ENCODE data around the gene EZR.
"Not testable (repeated sequence)": the region's sequence is repeated elsewhere in the genome, so short reads cannot be mapped to it uniquely, and the experiment has no call there.

EZR gene

DNA sequence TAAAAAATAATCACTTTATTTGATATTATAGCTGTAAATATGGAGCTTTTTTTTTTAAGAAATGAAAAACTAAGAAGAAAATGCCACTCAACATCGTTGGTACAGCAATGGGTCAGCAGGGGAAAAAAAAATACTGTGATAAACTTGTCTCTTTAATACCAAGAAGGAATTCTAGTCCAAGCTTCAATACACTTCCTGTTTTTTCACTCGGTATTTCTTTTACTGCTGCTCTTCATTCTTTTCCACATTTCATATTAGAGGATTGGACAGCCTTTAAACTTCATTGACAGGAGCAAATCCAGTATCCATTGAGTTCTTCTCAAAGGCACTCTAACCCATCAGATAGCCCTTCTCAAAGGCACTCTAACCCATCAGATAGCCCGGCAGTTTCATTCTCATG is 22.2 kb upstream of the EZR start:
- DNase-seq (ENCODE audit: low spot score) = no peak

DNA sequence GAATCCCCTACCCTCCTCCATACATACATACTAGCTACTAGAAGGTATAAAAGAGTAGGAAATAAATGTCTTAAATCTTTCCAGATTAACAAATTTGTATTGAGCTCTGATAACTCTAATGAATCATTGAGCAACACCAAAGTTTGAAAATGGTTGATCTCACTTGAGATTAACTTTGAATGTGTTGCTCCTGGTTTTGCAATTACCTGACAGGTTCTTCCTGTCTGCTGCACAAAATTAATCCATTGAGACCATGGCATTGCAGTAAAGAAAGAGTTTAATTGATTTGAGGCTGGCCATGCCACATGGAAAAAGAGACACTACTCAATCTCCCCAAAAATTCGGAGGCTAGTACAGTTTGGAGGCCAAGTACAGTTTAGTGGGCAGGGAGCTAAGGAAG is 21.3 kb upstream of the EZR start:
- no peak for DNase-seq (ENCODE audit: low spot score)

DNA sequence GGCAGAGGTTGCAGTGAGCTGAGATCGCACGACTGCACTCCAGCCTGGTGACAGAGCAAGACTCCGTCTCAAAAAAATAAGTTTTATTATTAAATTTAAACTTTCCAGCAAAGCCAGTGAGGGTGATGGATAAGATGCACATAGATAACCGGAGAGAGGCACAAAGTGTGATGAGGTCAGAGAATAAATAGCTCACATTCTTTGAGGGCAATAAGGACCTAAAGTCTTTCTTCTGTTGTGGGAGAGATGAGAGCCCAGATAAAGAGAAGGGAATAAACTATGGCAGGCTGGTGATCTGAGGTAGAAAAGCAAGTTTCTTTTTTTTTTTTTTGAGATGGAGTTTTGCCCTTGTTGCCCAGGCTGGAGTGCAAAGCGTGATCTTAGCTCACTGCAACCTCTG is 20.6 kb upstream of the EZR start:
- no peak for DNase-seq (ENCODE audit: low spot score)

DNA sequence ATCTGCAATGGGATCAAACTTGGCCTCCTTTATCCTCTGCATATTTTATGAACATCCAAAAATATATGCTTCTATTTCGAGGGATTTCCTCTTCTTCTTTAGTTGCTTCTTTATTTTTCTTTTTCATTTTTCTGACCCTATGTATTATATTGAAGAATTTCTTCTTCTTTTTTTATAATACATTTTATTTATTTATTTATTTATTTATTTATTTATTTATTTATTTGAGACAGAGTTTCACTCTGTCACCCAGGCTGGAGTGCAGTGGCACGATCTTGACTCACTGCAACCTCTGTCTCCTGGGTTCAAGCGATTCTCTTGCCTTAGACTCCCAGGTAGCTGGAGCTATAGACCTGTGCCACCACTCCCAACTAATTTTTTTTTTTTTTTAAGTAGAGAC is 19.6 kb upstream of the EZR start:
- DNase-seq (ENCODE audit: low spot score) = not testable (repeated sequence)

DNA sequence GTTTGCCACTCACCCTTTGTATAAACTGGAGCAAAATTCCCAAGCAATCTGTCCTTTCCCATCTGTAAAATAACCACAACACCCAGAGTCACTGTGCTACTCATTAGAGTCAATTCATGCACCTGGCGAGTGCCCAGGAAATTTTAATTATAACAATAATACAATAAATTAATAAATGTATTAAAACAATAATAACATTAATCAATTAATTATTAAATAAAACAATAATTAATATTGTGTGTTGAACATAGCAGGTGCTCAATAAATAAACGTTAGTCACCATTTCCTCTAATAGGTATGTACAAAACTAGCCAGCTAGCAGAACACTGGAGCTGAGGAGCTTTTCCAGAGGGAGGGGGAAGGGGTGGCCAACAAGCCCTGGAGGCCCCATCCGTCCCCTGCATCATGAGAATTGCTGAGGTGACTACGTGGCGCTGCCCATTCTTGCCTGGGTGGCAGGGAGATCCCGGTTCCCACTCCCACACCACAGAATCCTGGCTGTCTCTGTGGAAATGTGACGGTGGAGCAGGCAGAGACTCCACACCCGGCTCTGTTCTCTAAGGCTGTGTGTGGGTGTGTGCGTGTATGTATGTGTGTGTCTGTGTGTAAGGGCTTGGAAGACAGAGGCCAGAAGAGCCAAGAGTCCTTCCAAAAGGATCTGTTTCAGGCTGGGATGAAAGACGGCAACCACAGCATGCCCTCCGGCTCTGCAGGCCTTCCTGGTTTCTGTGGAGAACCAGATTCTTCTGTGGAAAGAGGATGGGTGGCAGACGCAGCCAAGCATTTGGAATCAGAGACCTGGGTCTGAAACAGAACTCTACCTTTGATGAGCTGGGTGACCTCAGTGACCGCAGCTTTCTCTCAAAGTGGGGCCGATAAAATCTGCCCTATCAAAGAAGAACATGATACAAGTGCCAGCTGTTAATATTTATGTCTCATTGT is 18.8 kb upstream of the EZR start:
- DNase-seq (ENCODE audit: low spot score) = no peak

DNA sequence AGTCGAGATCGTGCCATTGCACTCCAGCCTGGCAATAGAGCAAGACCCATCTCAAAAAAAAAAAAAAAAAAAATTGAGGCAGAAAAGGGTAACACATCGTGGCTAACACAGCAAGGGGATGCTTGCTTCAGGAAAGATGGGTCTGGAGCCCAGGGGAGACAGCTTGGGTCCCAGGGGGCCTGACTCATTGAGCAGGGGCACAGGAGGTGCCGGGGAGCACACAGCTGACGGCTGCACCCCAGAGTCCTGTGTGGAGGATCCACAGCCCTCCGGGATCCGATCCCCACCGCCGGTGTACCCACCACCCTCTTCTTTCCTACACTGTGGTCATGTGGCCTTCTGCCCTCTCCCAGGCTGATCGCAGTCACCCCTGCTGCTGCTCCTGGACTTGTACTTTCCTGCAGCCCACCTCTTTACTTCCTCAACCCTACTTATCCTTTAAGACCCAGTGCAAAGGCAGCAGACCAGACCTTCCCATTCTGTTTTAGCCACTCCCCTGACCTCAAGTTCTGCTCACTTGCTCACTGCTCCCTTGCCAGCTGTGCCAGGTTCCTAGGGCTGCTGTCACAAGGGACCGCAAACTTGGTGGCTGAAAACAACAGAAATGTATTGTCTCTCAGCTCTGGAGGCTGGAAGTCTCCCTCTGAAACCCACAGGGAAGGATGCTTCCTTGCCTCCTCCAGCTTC is 17.6 kb upstream of the EZR start:
- no peak for DNase-seq (ENCODE audit: low spot score)

DNA sequence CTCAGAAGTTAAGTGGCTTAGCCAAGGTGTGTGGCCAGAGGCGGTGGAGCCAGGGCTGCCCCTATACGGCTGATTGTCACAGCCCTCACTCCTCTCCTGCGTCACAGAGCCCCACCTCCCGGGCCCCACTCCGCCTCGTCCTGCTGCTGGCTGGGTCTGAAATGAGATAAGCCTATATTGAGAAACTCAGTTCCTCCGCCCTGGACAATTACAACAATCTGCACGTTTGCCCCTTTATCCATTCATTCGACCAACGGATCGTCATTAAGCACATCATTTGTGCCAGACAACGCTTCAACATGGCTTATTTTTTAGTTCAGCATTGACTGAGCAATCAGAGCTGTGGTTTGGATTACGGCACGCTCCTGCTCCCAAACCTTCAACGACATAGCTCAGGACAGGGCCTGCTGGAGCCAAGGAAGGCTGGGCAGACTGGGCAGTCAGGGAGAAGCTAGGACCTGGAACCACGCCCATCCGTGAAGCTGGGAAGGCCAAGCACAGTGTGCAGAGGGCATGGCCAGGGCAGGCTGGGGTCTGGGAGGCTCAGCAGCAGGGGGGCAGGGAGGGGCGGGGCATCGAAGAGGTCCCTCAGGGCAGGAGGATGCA is 16.6 kb upstream of the EZR start:
- DNase-seq (ENCODE audit: low spot score) = no peak

DNA sequence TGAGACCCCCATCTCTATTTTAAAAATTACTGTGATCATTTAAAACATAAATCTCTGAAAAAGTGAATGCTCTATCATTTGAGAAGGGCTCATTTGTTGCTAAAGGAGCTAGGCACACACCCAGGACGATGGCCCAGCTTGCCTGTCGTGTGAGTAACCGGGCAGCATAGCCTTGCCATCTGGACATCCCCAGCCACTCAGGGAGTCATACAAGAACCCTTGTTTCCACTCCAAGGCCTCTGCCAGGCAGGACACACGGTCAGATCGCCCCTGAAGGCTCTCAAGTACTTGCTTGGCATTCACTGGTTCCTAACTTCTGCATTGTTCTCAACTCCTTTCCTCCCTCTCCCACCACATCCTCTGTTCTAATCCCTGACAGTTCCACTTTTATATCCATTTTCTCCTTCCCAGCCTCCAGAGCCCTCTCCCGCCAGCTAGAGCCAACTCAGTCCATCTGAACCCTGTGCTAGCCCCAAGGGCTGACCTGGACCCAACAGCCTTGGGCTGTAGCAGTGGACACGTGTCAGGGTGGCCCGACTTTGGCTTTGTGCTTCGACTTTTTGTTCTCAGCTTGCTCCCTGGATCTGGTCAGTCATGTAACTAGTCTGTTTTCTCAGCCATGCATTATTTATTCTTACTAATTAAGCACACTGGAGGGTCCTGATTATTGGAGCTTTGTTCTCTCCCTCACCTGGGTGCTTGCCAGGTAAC is 15.7 kb upstream of the EZR start:
- DNase-seq (ENCODE audit: low spot score) = no peak

DNA sequence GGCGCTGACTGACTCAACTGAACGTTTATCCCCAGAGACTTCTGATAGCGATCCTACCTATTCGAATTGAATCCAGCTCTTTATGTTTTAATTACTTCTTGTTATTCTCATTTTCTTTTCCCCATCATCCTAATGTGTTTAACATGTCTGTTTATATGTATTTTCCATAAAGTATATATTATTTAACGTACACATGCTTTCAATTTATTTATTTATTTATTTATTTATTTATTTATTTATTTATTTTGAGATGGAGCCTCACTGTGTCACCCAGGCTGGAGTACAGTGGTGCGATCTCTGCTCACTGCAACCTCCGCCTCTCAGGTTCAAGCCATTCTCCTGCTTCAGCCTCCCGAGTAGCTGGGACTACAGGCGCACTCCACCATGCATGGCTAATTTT is 13.6 kb upstream of the EZR start:
- DNase-seq (ENCODE audit: low spot score) = not testable (repeated sequence)

DNA sequence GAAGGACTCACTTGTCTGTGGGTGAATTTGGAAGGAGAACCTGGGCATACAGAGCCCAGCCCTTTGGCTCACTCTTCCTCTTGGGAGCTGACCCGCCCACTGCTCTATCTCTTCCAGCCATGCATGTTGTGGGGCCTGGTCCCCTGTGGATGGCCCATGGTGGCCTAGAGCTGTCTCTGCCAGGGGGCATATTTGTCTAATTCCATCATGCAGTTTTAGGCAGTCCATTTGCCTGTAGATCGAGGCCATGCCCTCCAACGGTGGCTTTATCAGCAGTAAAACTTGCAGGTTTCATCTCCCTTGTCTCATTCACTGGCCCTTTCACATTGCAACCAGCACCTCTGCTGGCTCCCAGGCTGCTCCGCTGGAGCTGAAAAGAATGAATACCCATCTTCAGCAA is 12.9 kb upstream of the EZR start:
- no peak for DNase-seq (ENCODE audit: low spot score)

DNA sequence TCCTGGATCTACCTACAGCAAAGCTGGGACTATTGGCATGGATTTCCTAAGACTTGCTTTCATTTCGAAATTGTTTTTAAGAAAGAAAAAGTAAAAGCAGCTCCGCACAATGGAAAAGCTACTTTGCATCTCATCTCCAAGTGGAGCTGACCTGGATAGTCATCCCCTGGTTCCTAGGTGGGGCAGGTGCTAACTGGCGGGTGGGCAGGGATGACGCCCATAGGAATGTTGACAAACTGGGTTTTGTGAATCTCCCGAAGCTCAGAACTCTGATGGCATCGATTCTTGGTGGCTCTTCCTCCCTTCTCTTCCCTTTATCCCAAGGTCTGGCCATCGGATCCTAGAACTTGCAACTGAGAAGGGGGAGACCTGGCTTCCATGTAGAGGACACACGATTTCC is 12.4 kb upstream of the EZR start:
- no peak for DNase-seq (ENCODE audit: low spot score)

DNA sequence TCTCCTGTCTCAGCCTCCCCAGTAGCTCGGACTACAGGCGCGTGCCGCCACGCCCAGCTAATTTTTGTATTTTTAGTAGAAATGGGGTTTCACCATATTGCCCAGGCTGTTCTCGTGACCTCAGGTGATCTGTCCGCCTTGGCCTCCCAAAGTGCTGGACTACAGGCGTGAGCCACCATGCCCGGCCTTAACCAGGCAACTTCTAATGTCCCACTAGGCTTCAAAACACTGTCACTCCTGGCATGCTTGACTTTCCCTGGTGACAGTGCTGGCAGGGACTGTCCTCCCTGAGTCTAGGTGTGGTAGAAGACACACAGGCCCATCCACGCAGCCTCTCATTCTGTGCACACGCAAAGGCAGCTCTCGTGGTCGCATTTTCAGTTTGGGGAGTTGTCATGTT is 11.6 kb upstream of the EZR start:
- DNase-seq (ENCODE audit: low spot score) = no peak

DNA sequence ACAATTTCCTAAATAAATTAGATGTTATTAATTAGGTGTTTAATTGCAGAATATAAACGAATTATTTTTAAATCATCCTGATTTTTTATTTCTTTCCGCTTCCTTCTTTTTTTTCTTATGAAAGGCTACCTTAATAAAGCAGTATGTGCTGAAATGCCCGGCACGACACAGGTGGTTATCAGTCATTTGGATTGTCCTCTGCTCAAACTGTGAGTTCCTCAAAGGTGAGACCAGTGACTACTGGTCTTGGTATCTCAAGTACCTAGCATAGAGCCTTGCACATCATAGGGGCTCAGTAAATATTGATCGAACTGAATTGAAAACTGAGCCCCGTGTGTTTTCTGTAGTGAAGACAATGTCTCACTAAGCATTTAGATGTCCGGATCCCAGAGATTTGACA is 9.6 kb upstream of the EZR start:
- DNase-seq (ENCODE audit: low spot score) = no peak

DNA sequence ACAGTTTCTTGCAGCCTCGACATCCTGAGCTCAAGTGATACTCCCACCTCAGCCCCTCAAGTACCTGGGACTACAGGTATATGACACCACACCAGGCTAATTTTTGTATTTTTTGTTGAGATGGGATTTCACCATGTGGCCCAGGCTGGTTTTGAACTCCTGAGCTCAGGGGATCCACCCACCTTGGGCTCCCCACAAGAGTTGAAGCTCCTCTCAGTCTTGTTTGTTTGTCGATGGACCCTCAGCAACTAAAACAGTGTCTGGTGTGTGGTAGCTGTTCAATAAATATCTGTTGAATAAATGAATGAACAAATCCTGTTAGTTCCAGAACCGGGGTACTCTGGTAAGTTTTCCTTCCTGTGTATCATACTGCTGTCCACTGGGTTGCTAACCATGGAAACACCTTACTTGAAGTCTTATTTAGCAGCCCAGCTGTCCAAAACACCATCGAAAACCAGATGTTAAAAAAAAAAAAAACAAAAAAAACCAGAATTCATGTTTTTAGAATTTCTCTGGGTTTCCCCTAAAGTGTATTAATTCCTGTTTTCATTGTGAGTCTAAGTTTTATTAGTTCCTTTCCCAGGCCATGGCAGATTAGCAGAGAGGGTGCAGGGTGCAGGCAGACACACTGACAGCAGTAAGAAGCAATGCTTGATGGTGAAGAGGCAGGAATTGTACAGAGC is 7.8 kb upstream of the EZR start:
- DNase-seq (ENCODE audit: low spot score) = no peak

DNA sequence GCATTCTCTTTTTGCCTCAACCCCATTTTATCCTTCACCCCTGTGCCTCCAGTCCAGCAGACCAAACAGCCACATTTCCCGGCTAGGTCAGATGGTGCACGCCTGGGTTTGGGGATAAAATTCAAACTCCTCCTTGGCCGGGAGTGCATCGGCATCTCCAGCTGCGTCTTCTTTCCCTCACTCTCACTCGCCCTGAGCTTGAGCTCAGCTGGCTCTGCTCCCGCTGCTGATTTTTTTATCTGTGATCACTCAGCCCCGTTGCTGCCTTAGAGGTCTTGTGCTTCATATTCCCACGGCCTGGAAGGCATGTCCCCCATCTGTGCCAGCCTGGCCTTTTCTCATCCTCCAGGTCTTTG is 6.8 kb upstream of the EZR start:
- peak; percentile 53 for DNase-seq (ENCODE audit: low spot score)

DNA sequence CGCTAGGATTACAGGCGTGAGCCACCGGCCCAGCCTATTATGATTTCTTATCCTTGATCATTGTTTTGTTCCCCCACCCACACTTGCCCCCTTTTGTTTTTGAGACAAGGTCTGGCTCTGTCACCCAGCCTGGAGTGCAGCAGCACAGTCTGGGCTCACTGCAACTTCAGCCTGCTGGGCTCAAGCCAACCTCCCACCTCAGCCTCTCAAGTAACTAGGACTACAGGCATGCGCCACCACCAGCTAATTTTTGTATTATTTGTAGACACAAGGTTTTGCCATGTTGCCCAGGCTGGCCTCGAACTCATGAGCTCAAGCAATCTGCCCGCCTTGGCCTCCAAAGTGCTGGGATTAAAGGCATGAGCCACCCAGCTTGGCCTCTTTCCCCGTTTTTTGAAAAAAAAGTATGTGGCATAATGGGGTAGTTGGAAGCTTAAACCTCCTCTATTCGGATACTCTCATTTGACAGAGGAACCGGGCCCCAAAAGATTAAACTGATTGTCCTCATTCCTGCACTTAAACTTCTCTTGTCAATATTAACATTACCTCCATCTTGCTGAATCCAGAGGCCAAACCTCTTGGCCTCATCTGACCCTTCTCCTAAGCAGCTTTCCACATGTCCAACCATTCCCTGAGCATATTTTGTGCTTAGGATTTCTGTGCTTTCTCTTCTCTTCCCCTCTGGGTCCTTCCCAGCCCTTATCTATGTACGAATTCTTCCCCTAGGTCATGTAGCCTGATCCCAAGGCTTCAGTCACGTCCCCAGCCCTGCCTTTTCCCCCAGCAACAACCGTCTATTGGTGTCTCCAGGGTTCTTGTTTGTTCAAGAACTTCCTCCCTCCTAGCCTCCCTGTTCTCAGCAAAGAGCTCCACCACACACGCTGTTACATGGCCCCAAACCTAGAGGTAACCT is 6.1 kb upstream of the EZR start:
- no peak for DNase-seq (ENCODE audit: low spot score)

DNA sequence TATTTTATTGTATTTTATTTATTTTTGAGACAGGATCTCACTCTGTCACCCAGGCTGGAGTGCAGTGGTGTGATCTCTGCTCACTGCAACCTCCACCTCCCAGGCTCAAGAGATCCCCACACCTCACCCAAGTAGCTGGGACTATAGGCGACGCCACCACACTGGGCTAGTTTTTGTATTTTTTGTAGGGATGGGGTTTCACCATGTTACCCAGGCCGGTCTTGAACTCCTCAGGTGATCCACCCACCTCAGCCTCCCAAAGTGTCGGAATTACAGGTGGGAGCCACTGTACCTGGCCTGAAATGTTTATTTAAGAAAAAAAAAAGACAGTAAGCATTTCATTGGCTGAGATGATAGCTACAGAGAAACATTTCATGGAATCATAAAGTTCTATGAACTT is 4.4 kb upstream of the EZR start:
- not testable (repeated sequence) for DNase-seq (ENCODE audit: low spot score)

DNA sequence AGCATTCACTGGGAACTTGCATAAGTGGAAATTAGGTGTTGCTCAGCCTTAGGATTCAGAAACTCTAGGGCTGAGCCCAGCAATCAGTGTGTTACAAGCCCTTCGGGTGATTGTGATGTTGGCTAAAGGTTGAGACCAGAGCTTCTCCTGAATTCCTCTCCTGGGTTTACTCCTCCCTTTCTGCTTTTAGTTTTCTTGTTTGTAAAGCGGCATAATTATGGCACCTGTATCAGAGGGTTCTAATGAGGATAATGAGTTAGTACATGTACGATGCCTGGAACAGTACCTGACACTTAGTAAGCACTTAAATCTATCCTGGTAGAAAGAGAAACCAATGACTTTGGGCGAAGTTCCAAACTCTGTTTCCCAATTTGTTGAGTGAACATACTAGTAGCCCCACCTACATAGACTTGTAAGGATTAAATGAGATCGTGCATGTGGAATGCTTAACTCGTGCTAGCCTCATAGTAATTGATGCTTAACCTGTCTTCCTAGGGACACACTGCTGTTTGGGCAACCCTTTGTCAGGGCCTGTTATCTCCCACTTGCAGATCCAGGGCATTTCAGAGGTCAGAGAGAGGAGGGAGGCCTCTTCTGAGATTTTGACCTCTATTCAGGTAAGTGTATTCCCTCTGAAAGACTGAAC is 932 bp upstream of the EZR start:
- DNase-seq (ENCODE audit: low spot score) = no peak

DNA sequence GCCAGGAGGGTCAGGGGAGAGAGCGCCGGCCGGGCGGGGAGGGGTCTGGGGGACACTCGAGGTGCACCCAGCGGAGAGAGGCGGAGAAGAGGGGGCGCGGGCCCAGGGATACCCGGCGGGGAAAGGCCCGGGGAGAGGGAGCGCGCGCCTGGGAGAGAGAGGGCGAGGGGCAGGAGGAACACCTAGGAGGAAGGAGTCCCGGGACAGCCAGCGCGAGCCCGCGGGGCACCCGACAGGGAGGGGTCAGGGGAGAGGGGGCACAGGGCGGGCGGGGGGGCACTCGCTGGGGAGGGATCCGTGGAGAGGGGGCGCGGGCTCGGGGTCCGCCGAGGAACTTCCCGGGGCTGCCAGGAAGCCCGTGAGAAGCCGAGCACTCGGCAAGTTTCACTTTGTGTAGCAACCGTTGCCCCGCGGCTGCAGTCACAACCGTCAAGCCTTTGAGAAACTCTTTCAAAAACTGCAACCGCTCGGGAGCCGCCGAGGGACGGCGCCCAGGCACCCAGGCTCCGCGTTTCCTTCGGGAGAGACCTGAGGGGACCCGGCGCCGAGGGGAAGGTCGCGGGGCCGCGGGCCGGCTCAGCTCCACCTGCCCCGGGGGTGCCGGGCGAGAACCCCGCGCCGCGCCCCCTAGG is 471 bp downstream of the EZR start:
- peak; percentile 84 for DNase-seq (ENCODE audit: low spot score)

All from AG08396 (cell line).